ENCODE measurements around the gene DLG5.
"Not testable (repeated sequence)": the region's sequence is repeated elsewhere in the genome, so short reads cannot be mapped to it uniquely, and the experiment has no call there.

DLG5 gene

DNA sequence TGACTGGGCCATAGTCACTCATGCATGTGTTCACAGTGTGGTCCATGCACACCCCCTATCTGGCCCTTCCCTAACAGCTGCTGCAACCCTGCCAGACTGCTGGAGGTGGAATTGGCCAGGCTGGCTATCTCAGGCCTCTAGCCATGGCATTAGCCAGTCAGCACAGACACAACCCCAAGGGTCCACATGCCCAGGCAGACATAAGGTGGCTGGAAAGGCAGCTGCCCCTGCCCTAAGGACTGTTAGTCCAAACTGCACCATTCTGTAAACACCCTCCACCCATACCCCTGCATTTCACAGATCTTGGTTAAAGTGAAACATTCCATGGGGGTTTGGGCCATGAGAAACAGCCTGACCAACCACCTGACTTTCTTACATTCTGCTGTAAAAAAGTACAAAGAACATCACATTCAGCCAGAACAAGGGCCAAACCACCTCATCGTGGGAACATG is 151.6 kb downstream of the DLG5 start:
- H3K27ac ChIP-seq (ENCODE audit: low read depth, low read length) = no peak overlapping the region
- H3K4me1 ChIP-seq (ENCODE audit: control insufficient read depth, insufficient read depth, low read length) = no peaks in the 10 kb centered on the region
- H3K27me3 ChIP-seq (ENCODE audit: control insufficient read depth, insufficient read depth, low read length) = no peaks in the 10 kb centered on the region
- H3K9ac ChIP-seq (ENCODE audit: low read depth, low read length) = no peak overlapping the region
- 0 out of 2 replicates have a peak, but pooled peaks cover 3% of the 10 kb centered on the region for H3K36me3 ChIP-seq (ENCODE audit: control insufficient read depth, insufficient read depth, low read length)
- no peaks in the 10 kb centered on the region; the same call in 1 of the 2 replicates for H3K9me3 ChIP-seq (ENCODE audit: control insufficient read depth, insufficient read depth, low read length)
- no peak overlapping the region for H3K4me3 ChIP-seq (ENCODE audit: low read depth, low read length)

DNA sequence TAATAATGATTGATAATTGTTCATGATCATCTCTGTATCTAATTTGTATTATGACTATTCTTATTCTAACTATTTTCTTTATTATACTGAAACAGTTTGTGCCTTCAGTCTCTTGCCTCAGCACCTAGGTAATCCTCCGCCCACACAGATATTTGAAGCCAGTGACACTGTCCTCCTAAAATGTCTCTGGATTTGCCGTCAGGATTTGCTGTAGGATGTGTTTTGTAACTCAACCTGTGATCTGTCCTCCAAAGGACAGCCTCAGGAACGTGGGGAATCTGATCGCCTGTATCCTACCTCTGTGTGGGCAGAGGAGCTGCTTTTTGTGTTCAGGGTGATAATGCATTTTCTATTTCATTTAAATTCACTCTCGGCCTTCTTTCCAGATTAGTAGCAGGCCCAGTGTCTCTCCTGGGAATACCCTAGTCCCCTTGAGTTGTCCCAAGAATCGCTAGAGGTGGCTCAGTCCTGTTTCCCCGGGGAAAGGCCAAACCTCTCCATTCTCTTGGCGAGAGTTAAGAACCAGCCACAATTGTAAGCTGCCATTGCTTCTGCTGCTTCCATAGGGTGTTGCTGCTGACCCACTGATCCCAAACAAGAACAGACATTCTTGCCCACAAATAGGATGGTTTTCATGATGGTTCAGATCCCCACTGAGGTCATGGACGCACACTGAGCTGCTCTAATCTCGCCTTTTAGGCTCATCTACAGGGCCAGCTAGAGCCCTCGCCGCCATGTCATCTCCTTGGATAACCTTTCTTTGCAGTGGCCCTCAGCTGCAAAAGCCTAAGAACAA is 152.7 kb downstream of the DLG5 start:
- Histone ChIP-seq H3K27ac (ENCODE audit: low read depth, low read length) (no peak overlapping the region), H3K9ac (ENCODE audit: low read depth, low read length) (no peak overlapping the region), H3K9me3 (ENCODE audit: control insufficient read depth, insufficient read depth, low read length) (no peaks in the 10 kb centered on the region; the same call in 1 of the 2 replicates)

DNA sequence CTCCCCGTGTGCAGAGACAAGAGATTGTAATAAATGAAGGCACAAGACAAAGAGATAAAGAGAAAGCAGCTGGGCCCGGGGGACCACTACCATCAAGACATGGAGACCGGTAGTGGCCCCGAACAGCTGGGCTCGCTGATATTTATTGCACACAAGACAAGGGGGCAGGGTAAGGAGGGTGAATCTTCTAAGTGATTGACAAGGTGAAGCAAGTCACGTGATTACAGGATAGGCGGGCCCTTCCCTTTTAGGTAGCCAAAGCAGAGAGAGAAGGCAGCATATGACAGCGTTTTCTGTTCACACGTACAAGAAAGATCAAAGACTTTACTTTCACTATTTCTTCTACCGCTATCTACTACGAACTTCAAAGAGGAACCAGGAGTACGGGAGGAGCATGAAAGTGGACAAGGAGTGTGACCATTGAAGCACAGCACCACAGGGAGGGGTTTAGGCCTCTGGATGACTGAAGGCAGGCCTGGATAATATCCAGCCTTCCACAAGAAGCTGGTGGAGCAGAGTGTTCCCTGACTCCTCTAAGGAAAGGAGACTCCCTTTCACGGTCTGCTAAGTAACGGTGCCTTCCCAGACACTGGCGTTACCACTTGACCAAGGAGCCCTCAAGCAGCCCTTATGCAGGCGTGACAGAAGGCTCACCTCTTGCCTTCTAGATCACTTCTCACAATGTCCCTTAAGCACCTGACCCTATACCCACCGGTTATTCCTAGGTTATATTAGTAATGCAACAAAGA is 153.5 kb downstream of the DLG5 start:
- H3K9me3 ChIP-seq (ENCODE audit: control insufficient read depth, insufficient read depth, low read length); H3K9ac ChIP-seq (ENCODE audit: low read depth, low read length); H3K4me1 ChIP-seq (ENCODE audit: control insufficient read depth, insufficient read depth, low read length); H3K27ac ChIP-seq (ENCODE audit: low read depth, low read length); H3K4me3 ChIP-seq (ENCODE audit: low read depth, low read length); H3K27me3 ChIP-seq (ENCODE audit: control insufficient read depth, insufficient read depth, low read length); H3K36me3 ChIP-seq (ENCODE audit: control insufficient read depth, insufficient read depth, low read length): not testable (repeated sequence)

More for the DNA sequence above, 152.7 kb downstream of the DLG5 start:
- Histone ChIP-seq H3K4me1 (ENCODE audit: control insufficient read depth, insufficient read depth, low read length) (no peaks in the 10 kb centered on the region), H3K36me3 (ENCODE audit: control insufficient read depth, insufficient read depth, low read length) (0 out of 2 replicates have a peak, but pooled peaks cover 3% of the 10 kb centered on the region), H3K27me3 (ENCODE audit: control insufficient read depth, insufficient read depth, low read length) (no peaks in the 10 kb centered on the region), H3K4me3 (ENCODE audit: low read depth, low read length) (no peak overlapping the region)

DNA sequence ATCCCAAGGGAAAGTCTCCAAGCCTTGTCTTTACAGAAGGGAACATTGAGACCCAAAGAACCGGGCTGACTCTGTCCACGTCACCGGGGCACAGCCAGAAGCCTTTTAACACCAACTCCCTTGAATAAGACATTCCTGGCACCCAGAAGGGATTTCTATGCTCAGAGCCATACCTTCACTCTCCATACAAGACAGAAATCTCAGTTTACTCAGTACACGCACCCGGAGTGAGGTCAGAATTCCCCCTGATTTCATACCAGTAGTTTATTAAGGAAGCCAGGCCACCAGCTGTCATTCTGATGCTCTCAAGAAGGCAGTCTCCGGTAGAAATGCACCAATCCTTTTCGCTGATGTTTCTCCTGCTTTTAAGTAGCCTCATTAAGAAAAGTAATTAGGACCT is 154.7 kb downstream of the DLG5 start:
- Histone ChIP-seq H3K4me3 (ENCODE audit: low read depth, low read length) (no peak overlapping the region), H3K9me3 (ENCODE audit: control insufficient read depth, insufficient read depth, low read length) (no peaks in the 10 kb centered on the region; the same call in 1 of the 2 replicates), H3K27me3 (ENCODE audit: control insufficient read depth, insufficient read depth, low read length) (no peaks in the 10 kb centered on the region), H3K4me1 (ENCODE audit: control insufficient read depth, insufficient read depth, low read length) (no peaks in the 10 kb centered on the region), H3K36me3 (ENCODE audit: control insufficient read depth, insufficient read depth, low read length) (no peaks in the 10 kb centered on the region), H3K9ac (ENCODE audit: low read depth, low read length) (no peak overlapping the region), H3K27ac (ENCODE audit: low read depth, low read length) (no peak overlapping the region)

DNA sequence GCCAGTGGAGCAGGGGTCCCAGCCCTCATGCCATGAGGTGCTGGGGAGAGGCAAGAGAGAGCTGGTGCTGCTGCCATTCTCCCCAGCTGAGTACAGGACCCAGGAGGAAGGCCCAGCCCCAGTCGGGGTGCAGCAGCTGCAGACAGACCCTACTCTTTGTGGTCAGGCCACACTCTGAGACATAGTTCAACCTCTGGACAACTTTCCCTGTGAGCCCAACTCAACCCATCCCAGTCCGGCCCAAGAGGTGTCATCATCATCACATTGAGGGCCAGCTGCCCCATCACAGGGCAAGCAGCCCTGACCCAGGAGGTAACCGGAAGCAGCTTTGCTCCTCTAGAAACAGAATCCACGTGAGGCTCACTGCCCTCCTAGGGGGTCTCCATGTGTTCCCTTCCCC is 155.1 kb downstream of the DLG5 start:
- Histone ChIP-seq H3K27ac (ENCODE audit: low read depth, low read length) (no peak overlapping the region), H3K27me3 (ENCODE audit: control insufficient read depth, insufficient read depth, low read length) (no peaks in the 10 kb centered on the region), H3K4me3 (ENCODE audit: low read depth, low read length) (no peak overlapping the region), H3K9me3 (ENCODE audit: control insufficient read depth, insufficient read depth, low read length) (no peaks in the 10 kb centered on the region; the same call in 1 of the 2 replicates), H3K9ac (ENCODE audit: low read depth, low read length) (no peak overlapping the region), H3K4me1 (ENCODE audit: control insufficient read depth, insufficient read depth, low read length) (no peaks in the 10 kb centered on the region), H3K36me3 (ENCODE audit: control insufficient read depth, insufficient read depth, low read length) (no peaks in the 10 kb centered on the region)

DNA sequence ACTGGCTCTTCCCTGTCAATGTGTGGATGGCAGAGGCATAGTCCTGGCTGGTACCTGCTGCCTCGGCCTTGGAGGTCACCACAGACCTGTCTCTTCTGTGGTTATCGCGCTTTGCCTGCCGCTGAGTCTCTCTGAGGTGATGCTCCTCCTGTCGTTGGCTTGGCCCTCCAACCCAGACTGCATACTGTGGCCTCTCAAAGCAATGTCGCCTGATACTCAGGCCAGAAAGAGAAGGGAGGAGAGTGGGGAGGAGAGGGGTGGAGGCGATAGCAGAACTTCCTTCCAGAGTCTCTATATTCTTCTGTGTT is 155.7 kb downstream of the DLG5 start:
- no peaks in the 10 kb centered on the region for H3K9me3 ChIP-seq (ENCODE audit: control insufficient read depth, insufficient read depth, low read length)
- H3K36me3 ChIP-seq (ENCODE audit: control insufficient read depth, insufficient read depth, low read length) = no peaks in the 10 kb centered on the region
- no peaks in the 10 kb centered on the region for H3K4me1 ChIP-seq (ENCODE audit: control insufficient read depth, insufficient read depth, low read length)
- H3K27me3 ChIP-seq (ENCODE audit: control insufficient read depth, insufficient read depth, low read length) = no peaks in the 10 kb centered on the region
- H3K9ac ChIP-seq (ENCODE audit: low read depth, low read length) = no peak overlapping the region
- no peak overlapping the region for H3K27ac ChIP-seq (ENCODE audit: low read depth, low read length)
- H3K4me3 ChIP-seq (ENCODE audit: low read depth, low read length) = no peak overlapping the region

DNA sequence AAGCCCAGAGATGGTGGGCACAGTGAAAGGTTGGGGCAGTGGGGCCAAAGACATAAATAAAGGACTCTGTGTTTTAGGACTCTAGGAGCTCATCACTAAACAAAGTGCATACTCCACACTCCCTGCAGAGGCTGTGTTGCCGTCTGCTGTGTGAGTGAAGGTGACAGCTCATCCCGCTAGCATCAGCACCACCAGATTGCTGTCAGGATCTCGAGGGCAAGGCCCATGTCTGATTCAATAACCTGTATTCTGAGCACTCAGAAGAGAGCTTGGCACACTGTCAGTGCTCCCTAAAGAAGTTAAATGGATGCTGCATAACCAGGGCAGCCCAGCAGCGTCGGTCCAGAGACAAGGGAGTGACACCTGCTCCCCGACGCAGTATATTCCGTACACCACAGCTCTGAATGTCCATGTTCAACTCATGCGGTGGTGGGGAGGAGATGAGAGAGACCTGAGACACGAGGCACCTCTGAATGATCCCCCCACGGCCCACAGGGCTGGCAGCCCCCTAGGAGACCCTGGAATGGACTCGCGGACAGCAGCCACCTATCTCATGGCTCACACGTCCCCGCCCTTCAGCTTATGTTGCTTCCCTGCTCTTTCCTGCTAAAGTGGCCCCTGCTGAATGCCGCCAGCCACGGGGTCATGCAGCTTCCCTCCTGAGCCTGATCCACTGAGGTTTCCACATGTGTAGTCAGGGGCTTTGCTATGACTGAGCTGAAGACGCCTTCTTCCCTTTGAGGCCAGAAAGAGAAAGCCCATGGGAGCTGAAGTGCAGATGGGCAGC is 156.3 kb downstream of the DLG5 start:
- Histone ChIP-seq H3K27ac (ENCODE audit: low read depth, low read length) (no peak overlapping the region), H3K27me3 (ENCODE audit: control insufficient read depth, insufficient read depth, low read length) (no peaks in the 10 kb centered on the region), H3K9ac (ENCODE audit: low read depth, low read length) (no peak overlapping the region), H3K4me3 (ENCODE audit: low read depth, low read length) (no peak overlapping the region), H3K4me1 (ENCODE audit: control insufficient read depth, insufficient read depth, low read length) (no peaks in the 10 kb centered on the region), H3K9me3 (ENCODE audit: control insufficient read depth, insufficient read depth, low read length) (no peaks in the 10 kb centered on the region), H3K36me3 (ENCODE audit: control insufficient read depth, insufficient read depth, low read length) (no peaks in the 10 kb centered on the region)

DNA sequence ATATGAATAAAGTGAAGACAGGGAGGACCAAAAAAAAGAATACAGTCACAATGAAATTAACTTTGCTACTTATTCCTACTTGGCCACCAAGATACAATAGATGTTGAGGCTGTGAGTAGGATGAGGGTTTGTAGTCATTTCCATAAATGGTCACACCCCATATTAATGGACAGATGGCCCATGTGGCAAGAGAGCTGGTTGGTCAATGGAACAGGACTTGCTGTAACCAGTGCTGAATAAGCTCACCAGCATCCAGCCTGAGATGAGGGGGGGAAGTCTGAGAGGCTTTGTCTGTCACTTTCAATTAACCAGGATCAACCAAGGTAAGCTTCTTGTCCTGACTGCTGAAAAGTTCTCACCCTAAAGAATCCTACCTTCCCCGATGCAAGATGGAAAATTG is 158.5 kb downstream of the DLG5 start:
- H3K9me3 ChIP-seq (ENCODE audit: control insufficient read depth, insufficient read depth, low read length) = no peaks in the 10 kb centered on the region
- no peaks in the 10 kb centered on the region for H3K4me1 ChIP-seq (ENCODE audit: control insufficient read depth, insufficient read depth, low read length)
- no peak overlapping the region for H3K27ac ChIP-seq (ENCODE audit: low read depth, low read length)
- no peak overlapping the region for H3K9ac ChIP-seq (ENCODE audit: low read depth, low read length)
- H3K36me3 ChIP-seq (ENCODE audit: control insufficient read depth, insufficient read depth, low read length) = no peaks in the 10 kb centered on the region
- H3K4me3 ChIP-seq (ENCODE audit: low read depth, low read length) = no peak overlapping the region
- no peaks in the 10 kb centered on the region for H3K27me3 ChIP-seq (ENCODE audit: control insufficient read depth, insufficient read depth, low read length)

DNA sequence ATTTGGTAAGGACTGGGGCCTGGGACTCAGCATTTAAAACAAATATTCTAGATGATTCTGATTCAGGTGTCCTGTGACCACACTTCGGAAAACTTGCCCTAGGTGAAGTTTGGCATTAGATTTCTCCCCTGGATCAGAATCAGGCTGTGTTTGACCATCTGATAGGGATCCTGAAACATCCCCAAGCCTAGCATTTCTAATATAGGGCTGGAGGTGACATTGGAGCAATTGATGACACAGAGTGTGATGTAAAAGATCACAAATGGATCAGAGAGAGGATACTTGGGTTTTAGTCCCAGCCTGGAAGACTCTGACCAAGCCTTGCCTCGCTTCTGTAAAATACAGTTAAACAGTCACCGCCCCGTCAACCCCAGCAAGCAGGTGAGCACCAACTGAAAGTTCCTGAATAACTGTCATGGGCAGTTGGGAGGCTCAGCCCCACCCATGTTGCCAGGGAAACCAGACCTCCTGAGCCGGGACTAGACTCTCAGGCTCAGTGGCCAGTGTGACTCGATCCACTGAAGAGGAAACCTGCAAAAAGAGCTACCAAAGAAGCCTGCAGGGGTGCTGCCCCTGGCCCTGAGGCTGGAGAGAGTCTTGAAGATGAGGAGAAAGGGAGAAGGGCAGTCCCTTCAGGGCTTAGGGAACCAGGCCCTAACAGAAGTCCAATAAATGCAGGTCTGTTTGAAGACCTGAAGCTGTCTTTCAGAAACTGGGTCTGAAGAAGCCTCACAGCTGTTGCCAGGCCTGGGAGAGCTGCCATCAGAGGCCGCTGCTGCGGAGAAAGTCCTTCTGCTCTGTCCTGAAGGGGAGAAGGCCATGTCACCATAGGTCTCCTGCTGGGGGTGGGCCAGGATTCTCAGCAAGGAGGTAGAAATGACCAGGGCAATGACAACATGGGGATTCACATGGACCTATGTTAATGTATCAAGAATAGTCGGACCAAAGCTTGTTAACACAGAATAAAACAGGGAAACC is 162.8 kb downstream of the DLG5 start:
- Histone ChIP-seq H3K9me3 (ENCODE audit: control insufficient read depth, insufficient read depth, low read length) (no peaks in the 10 kb centered on the region), H3K4me1 (ENCODE audit: control insufficient read depth, insufficient read depth, low read length) (no peaks in the 10 kb centered on the region), H3K9ac (ENCODE audit: low read depth, low read length) (no peak overlapping the region), H3K36me3 (ENCODE audit: control insufficient read depth, insufficient read depth, low read length) (no peaks in the 10 kb centered on the region), H3K27me3 (ENCODE audit: control insufficient read depth, insufficient read depth, low read length) (no peaks in the 10 kb centered on the region), H3K4me3 (ENCODE audit: low read depth, low read length) (no peak overlapping the region), H3K27ac (ENCODE audit: low read depth, low read length) (no peak overlapping the region)

DNA sequence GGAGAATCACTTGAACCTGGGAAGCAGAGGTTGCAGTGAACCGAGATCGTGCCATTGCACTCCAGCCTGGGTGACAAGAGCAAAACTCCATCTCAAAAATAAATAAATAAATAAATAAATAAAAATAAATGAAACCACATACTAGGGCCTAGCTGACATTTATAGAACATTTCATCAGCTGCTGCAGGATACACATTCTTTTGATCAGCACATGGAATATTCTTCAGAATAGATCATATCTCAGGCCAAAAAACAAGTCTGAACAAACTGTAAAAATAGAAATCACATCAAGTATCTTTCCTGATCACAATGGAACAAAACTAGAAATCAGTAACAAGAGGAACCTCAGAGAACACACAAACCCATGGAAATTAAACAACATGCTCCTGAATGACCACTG is 168.1 kb downstream of the DLG5 start:
- not testable (repeated sequence) for H3K36me3 ChIP-seq (ENCODE audit: control insufficient read depth, insufficient read depth, low read length); H3K4me3 ChIP-seq (ENCODE audit: low read depth, low read length); H3K27ac ChIP-seq (ENCODE audit: low read depth, low read length); H3K9me3 ChIP-seq (ENCODE audit: control insufficient read depth, insufficient read depth, low read length); H3K27me3 ChIP-seq (ENCODE audit: control insufficient read depth, insufficient read depth, low read length); H3K9ac ChIP-seq (ENCODE audit: low read depth, low read length)
- H3K4me1 ChIP-seq (ENCODE audit: control insufficient read depth, insufficient read depth, low read length) = peaks cover 10% of the 10 kb centered on the region; the same call in 1 of the 2 replicates
